SKM-1 (cell line): ENCODE results near the gene PLEKHG3.

Experiments used
- DNase-seq: peaks from one replicate; lab custom pipeline; 2025; ENCODE audit not compliant: unreplicated experiment; lab: John Stamatoyannopoulos, UW

The PLEKHG3 gene

GRCh38 chr14:64762044-64763034 is 58.1 kb downstream of the PLEKHG3 start:
- DNase-seq: no peak

- no peak for DNase-seq
Measured at GRCh38 chr14:64763085-64763782, 59.0 kb downstream of the PLEKHG3 start.

GRCh38 chr14:64763801-64764621 is 59.8 kb downstream of the PLEKHG3 start:
- no peak for DNase-seq

- no peak for DNase-seq
Measured at GRCh38 chr14:64764641-64765520, 60.7 kb downstream of the PLEKHG3 start.

- DNase-seq: no peak
Measured at GRCh38 chr14:64765740-64766302, 61.6 kb downstream of the PLEKHG3 start.

GRCh38 chr14:64766430-64767151 is 62.4 kb downstream of the PLEKHG3 start:
- no peak for DNase-seq

GRCh38 chr14:64767215-64767964 is 63.2 kb downstream of the PLEKHG3 start:
- no peak for DNase-seq

GRCh38 chr14:64768401-64769095 is 64.3 kb downstream of the PLEKHG3 start:
- no peak for DNase-seq

- DNase-seq: no peak
Measured at GRCh38 chr14:64769096-64770020, 65.1 kb downstream of the PLEKHG3 start.

GRCh38 chr14:64770751-64771150 is 66.5 kb downstream of the PLEKHG3 start:
- no peak for DNase-seq

GRCh38 chr14:64771161-64771560 is 66.9 kb downstream of the PLEKHG3 start:
- DNase-seq: no peak

GRCh38 chr14:64772397-64772950 is 68.2 kb downstream of the PLEKHG3 start:
- no peak for DNase-seq

- DNase-seq: no peak
Measured at GRCh38 chr14:64773046-64773445, 68.8 kb downstream of the PLEKHG3 start.

- no peak for DNase-seq
Measured at GRCh38 chr14:64773577-64773976, 69.4 kb downstream of the PLEKHG3 start.

- DNase-seq: no peak
Measured at GRCh38 chr14:64774272-64774671, 70.0 kb downstream of the PLEKHG3 start.

- no peak for DNase-seq
Measured at GRCh38 chr14:64775081-64775777, 71.0 kb downstream of the PLEKHG3 start.
